Kidney (tissue), 14 donors: ENCODE results near the gene KIF2C. TPM values are rescaled to one million over a fixed set of nuclear protein-coding genes. Genes with fewer than 3 reads are reported as not detected.

ENCODE experiments used
- DNase-seq, 5 donors: peaks; one replicate each; pipeline ENCODE4 v3.0.0-alpha.2; 2013 to 2020
- FAIRE-seq: peaks from 2 replicates; lab custom pipeline; 2012; peaks lifted over from hg19 to GRCh38; lab: Jason Lieb, UNC
- H3K27ac ChIP-seq, 2 donors: one replicate each; pipeline ENCODE4 v1.7.0; 2013; ENCODE audit warnings: low read depth in 2 of 2, low read length in 2 of 2, inconsistent platforms in 1 of 2
- H3K27me3 ChIP-seq: one replicate; pipeline ENCODE4 v1.7.1; 2013; ENCODE audit warnings: low read length, inconsistent platforms; ENCODE audit not compliant: control insufficient read depth, insufficient read depth
- H3K36me3 ChIP-seq, 3 donors: one replicate each; pipeline versions ENCODE4 v1.7.0 to v1.7.1; 2013; ENCODE audit warnings: low read length in 3 of 3, control low read depth in 1 of 3, inconsistent platforms in 1 of 3; ENCODE audit not compliant: insufficient read depth in 3 of 3, control insufficient read depth in 2 of 3
- H3K4me1 ChIP-seq, 3 donors: one replicate each; pipeline versions ENCODE4 v1.7.0 to v1.7.1; 2013; ENCODE audit warnings: low read length in 3 of 3, inconsistent platforms in 1 of 3, low read depth in 1 of 3; ENCODE audit not compliant: control insufficient read depth in 2 of 3, insufficient read depth in 2 of 3
- H3K4me3 ChIP-seq, 3 donors: one replicate each; pipeline versions ENCODE4 v1.7.0 to v1.8.1; 2013; ENCODE audit warnings: low read length in 3 of 3, control low read depth in 1 of 3, inconsistent platforms in 1 of 3
- H3K9ac ChIP-seq, 3 donors: one replicate each; pipeline versions ENCODE4 v1.7.0 to v1.7.1; 2013; ENCODE audit warnings: low read length in 3 of 3, control low read depth in 1 of 3, inconsistent platforms in 1 of 3
- H3K9me3 ChIP-seq, 3 donors: one replicate each; pipeline versions ENCODE4 v1.7.0 to v1.7.1; 2013; ENCODE audit warnings: low read length in 3 of 3, control low read depth in 1 of 3, inconsistent platforms in 1 of 3; ENCODE audit not compliant: control insufficient read depth in 2 of 3, insufficient read depth in 1 of 3
- intact Hi-C: fragments of 100-400 bp; cut with DNase I; formaldehyde crosslinking; loops from one replicate; pipeline ENCODE4 v1.11.1; 2022
- polyA plus RNA-seq: library from polyadenylated mRNA; stranded (reverse); fragments of 350-450 nt; fragmentation: Illumina TruSeq; extraction: RNeasy Lipid Tissue Mini Kit (QIAGEN cat#74804); gene quantifications from one replicate; pipeline ENCODE4 v1.2.3, GENCODE V29; 2014; ENCODE audit warnings: low read depth, low replicate concordance; ENCODE audit not compliant: insufficient read depth
- total RNA-seq: library from RNA; stranded (reverse); fragmentation: NEBNext Ultra II Directional; extraction: Animal tissue kit (Norgen Biotek cat#: 25700); gene quantifications from one replicate; pipeline ENCODE4 v1.2.1, GENCODE V29; 2021
- TF ChIP-seq, protein P1 (sequence below): IDR thresholded peaks from 3 replicates; pipeline ENCODE4 v1.5.1; 2012; ENCODE audit warnings: mild to moderate bottlenecking, moderate library complexity, borderline replicate concordance; ENCODE audit not compliant: insufficient read depth; ENCODE audit errors: extremely low read depth
- donor health status: control.
- donor health status: control.
- donor health status: control.
- donor health status: control.
- donor health status: control.
- donor health status: DM: yes; HTN: yes; CAD: no.
- donor health status: Normal renal cell carcinoma (clear cell type).

KIF2C gene
- total and polyA plus RNA-seq, 2 donors from 2014 or later = 0.47 to 1.4 TPM

DNA sequence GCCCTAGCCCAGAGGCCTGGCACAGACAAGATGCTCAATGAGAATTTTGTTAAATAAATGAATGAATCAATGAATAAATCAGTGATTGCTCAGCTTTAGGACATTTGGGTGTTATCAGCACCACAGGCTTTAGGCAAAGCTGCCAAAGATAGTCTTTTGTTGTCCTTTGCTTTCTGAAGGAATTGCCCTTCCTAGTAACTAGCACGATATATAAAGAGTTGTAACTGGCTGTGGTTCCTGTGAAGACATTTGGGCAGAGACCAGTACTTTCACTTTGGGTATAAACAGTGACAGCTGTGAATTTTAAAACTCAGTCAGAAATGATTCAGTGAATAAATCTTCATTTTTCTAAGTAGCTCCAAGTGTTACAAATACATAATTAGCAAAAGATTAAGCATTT lies 22.0 kb upstream of the KIF2C start:
- Histone ChIP-seq H3K27ac (no peak overlapping the region), H3K9ac (no peak overlapping the region), H3K4me1 (peaks cover 0 to 3% (median 0%) of the 10 kb centered on the region in 3 donors), H3K27me3 (no peaks in the 10 kb centered on the region), H3K4me3 (no peak overlapping the region), H3K36me3 (no peaks in the 10 kb centered on the region), H3K9me3 (no peaks in the 10 kb centered on the region)
- no peak for DNase-seq
- TF ChIP-seq, protein P1, sequence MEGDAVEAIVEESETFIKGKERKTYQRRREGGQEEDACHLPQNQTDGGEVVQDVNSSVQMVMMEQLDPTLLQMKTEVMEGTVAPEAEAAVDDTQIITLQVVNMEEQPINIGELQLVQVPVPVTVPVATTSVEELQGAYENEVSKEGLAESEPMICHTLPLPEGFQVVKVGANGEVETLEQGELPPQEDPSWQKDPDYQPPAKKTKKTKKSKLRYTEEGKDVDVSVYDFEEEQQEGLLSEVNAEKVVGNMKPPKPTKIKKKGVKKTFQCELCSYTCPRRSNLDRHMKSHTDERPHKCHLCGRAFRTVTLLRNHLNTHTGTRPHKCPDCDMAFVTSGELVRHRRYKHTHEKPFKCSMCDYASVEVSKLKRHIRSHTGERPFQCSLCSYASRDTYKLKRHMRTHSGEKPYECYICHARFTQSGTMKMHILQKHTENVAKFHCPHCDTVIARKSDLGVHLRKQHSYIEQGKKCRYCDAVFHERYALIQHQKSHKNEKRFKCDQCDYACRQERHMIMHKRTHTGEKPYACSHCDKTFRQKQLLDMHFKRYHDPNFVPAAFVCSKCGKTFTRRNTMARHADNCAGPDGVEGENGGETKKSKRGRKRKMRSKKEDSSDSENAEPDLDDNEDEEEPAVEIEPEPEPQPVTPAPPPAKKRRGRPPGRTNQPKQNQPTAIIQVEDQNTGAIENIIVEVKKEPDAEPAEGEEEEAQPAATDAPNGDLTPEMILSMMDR = no peak
- intact Hi-C loops = no loop called here
- FAIRE-seq = no peak

DNA sequence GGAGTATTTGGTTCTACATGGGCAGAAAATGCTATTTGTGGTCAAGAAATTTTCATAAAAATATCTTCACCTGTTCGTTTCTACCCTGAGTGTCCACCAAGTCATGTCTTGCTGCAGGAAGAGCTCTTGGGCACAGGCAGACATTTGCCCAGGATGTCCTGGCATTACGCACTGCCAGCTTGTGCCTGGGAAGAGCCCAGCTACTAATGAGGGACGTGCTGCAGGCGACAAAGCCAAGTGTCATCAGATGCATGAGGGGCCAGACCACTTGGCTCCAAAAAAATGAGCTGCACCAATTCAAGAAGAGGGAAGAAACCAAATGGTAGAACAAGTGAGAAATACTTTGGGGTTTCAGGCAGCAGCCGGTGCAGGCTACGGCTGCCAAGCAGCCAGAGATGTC lies 21.5 kb upstream of the KIF2C start:
- FAIRE-seq (no peak), DNase-seq (no peak)
- H3K27ac ChIP-seq = no peak overlapping the region
- TF ChIP-seq, protein P1 = no peak
- peaks cover 0 to 3% (median 0%) of the 10 kb centered on the region in 3 donors for H3K4me1 ChIP-seq
- H3K27me3 ChIP-seq = no peaks in the 10 kb centered on the region
- H3K36me3 ChIP-seq = no peaks in the 10 kb centered on the region
- H3K9ac ChIP-seq = no peak overlapping the region
- H3K4me3 ChIP-seq = no peak overlapping the region
- H3K9me3 ChIP-seq = no peaks in the 10 kb centered on the region
- intact Hi-C loops = no loop called here

DNA sequence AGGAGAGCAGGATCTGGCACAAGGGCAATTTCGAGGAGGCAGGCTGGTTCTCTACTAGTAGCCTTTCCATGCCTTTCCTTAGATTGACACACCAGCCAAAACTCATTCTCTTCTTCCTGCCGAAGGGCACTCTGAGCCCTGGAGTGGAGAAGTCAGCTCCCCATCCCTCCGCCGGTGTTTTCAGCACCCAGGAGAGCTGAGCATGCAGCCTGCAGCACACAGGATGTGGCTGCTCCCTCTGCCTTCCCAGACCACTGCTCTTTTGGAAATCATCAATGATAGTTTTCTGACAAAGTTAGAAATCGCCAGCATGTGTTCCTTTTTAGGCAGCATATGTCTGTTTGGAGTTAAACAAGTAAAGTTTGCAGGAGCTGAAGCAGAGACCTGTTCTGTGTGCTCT lies 20.3 kb upstream of the KIF2C start:
- intact Hi-C loops = no loop called here

More for the DNA sequence above, 20.3 kb upstream of the KIF2C start:
- no peaks in the 10 kb centered on the region for H3K9me3 ChIP-seq
- DNase-seq (no peak), FAIRE-seq (no peak)
- H3K4me3 ChIP-seq = no peak overlapping the region
- no peaks in the 10 kb centered on the region for H3K36me3 ChIP-seq
- H3K27me3 ChIP-seq = no peaks in the 10 kb centered on the region
- TF ChIP-seq, protein P1 = no peak
- no peak overlapping the region for H3K27ac ChIP-seq
- H3K9ac ChIP-seq = no peak overlapping the region
- peaks cover 0 to 3% (median 0%) of the 10 kb centered on the region in 3 donors for H3K4me1 ChIP-seq
